HepG2 (cell line): Measurements from ENCODE around the gene PRR12. TPM values are rescaled to one million over a fixed set of nuclear protein-coding genes. Genes with fewer than 3 reads are reported as not detected.

Source experiments
- ATAC-seq: fragments of 200-7000 bp; cut with Tn5 transposase; 3 replicates; pipeline ENCODE4 v1.9.1; 2020; ENCODE audit warnings: mild to moderate bottlenecking, moderate library complexity
- BruUV-seq: library from RNA; stranded (reverse); fragments of 400-500 nt; replicated peaks from 2 replicates; lab custom pipeline; 2021; lab: Mats Ljungman, UMichigan
- CTCF ChIA-PET: fragments of 300-600 bp; formaldehyde crosslinking; extraction: SDS; loops from one replicate; lab custom pipeline; 2021; ENCODE audit warnings: low total read pairs, inconsistent platforms, low intra/inter-chr PET ratio; lab: Yijun Ruan, JAX
- POLR2A ChIA-PET: fragments of 350-600 bp; sonication (Branson Sonifier 250); formaldehyde crosslinking; loops from one replicate; lab custom pipeline; 2020; ENCODE audit warnings: antibody characterized with exemption, inconsistent platforms; lab: Yijun Ruan, JAX
- DNase-seq: peaks from one replicate; pipeline ENCODE4 v3.0.0-alpha.2; 2015; ENCODE audit warnings: low spot score
- FAIRE-seq: peaks from 3 replicates; lab custom pipeline; 2011; peaks lifted over from hg19 to GRCh38; lab: Jason Lieb, UNC
- H2AFZ ChIP-seq: one replicate; pipeline ENCODE4 v1.6.1; 2011; ENCODE audit warnings: low read length, inconsistent platforms
- H3K27ac ChIP-seq: fragments of 300-600 bp; 3 replicates; pipeline ENCODE4 v1.8.0; 2011; ENCODE audit warnings: mixed run types, mild to moderate bottlenecking, mixed read lengths, low read length, inconsistent platforms; ENCODE audit not compliant: insufficient read depth; ENCODE audit errors: extremely low read length
- H3K27me3 ChIP-seq, 2 experiments: fragments of 200-600 bp in 1 of 2; 2 replicates in 1 of 2; 3 replicates in 1 of 2; pipeline versions ENCODE4 v1.6.0 to v1.8.0; 2011; ENCODE audit warnings: low read length in 2 of 2, mild to moderate bottlenecking in 2 of 2, moderate library complexity in 2 of 2, inconsistent platforms in 1 of 2; ENCODE audit not compliant: insufficient read depth in 2 of 2, control insufficient read depth in 1 of 2
- H3K36me3 ChIP-seq, 2 experiments: fragments of 200-600 bp in 1 of 2; replicated peaks in 1 of 2; 2 replicates in 1 of 2; 3 replicates in 1 of 2; pipeline versions ENCODE4 v1.5.1 to v1.8.0; 2011; ENCODE audit warnings: low read length in 2 of 2, inconsistent platforms in 1 of 2; ENCODE audit not compliant: insufficient read depth in 2 of 2, control insufficient read depth in 1 of 2
- H3K4me1 ChIP-seq: 2 replicates; pipeline ENCODE4 v1.5.1; 2012; ENCODE audit warnings: low read length, inconsistent platforms; ENCODE audit not compliant: insufficient read depth
- H3K4me2 ChIP-seq: 2 replicates; pipeline ENCODE4 v1.6.0; 2011; ENCODE audit warnings: low read depth, low read length, inconsistent platforms
- H3K4me3 ChIP-seq, 3 experiments: fragments of 200-600 bp in 1 of 3; sonication (generic), shearing (Covaris generic) in 1 of 3; replicated peaks in 1 of 3; 2 replicates each; pipeline ENCODE4 v1.5.1; 2011 to 2016; ENCODE audit warnings: low read length in 3 of 3, inconsistent platforms in 2 of 3, low read depth in 2 of 3, mild to moderate bottlenecking in 2 of 3, control low read depth in 1 of 3, mixed read lengths in 1 of 3; ENCODE audit not compliant: insufficient read depth in 1 of 3
- H3K79me2 ChIP-seq: one replicate; pipeline ENCODE4 v1.6.1; 2011; ENCODE audit warnings: low read length, inconsistent platforms; ENCODE audit not compliant: insufficient read depth
- H3K9ac ChIP-seq: 2 replicates; pipeline ENCODE4 v1.6.0; 2011; ENCODE audit warnings: mild to moderate bottlenecking, low read depth, low read length, inconsistent platforms; ENCODE audit not compliant: insufficient read depth
- H3K9me3 ChIP-seq: 2 replicates; pipeline ENCODE4 v1.5.1; 2012; ENCODE audit warnings: mild to moderate bottlenecking, low read length
- H4K20me1 ChIP-seq: 2 replicates; pipeline ENCODE4 v1.6.0; 2011; ENCODE audit warnings: inconsistent platforms, mild to moderate bottlenecking, low read length, moderate library complexity; ENCODE audit not compliant: insufficient read depth
- MXD4 ChIP-seq: IDR thresholded peaks from 2 replicates; pipeline ENCODE4 v1.6.1; 2016; ENCODE audit warnings: mild to moderate bottlenecking, missing biosample characterization, missing genetic modification reagents
- PAXIP1 ChIP-seq: sonication (generic); formaldehyde crosslinking; conservative IDR thresholded peaks from 2 replicates; pipeline ENCODE4 v1.4.0; 2020; ENCODE audit warnings: mild to moderate bottlenecking, missing genetic modification reagents, moderate library complexity
- RERE ChIP-seq: IDR thresholded peaks from 2 replicates; pipeline ENCODE4 v1.6.1; 2016; ENCODE audit warnings: low read depth, missing genetic modification reagents, missing compliant biosample characterization
- ZEB1 ChIP-seq: IDR thresholded peaks from 2 replicates; pipeline ENCODE4 v1.6.1; 2012; ENCODE audit warnings: mild to moderate bottlenecking, low read depth, inconsistent platforms; ENCODE audit not compliant: insufficient replicate concordance
- WGBS: methylation state at CpG from one replicate; pipeline ENCODE4 v1.1.6; 2017; ENCODE audit warnings: low lambda C conversion rate; 5-methylcytosine and 5-hydroxymethylcytosine counted together
- in situ Hi-C: cut with HindIII; loops from 2 replicates; pipeline ENCODE4 v1.10.0; 2017; ENCODE audit warnings: low pct_unique_long_range_greater_than_20kb; ENCODE audit not compliant: extremely low pct_ligation_motif_present
- intact Hi-C: fragments of 100-400 bp; cut with micrococcal nuclease; formaldehyde crosslinking; loops from one replicate; pipeline ENCODE4 v1.10.0; 2022; ENCODE audit not compliant: unreplicated experiment
- polyA plus RNA-seq, 8 experiments: library from polyadenylated mRNA; depleted of rRNA in 3 of 8; stranded (reverse) in 7 of 8; unstranded in 1 of 8; fragments of >200 nt; fragmentation: Illumina TruSeq in 4 of 8; extraction: Trizol in 4 of 8; gene quantifications; 2 replicates each; pipeline versions ENCODE4 v1.2.1 to v1.2.3, GENCODE V29; 2011 to 2016; ENCODE audit warnings: low read depth in 4 of 8, missing spikeins in 1 of 8, mixed read lengths in 1 of 8; ENCODE audit not compliant: insufficient read depth in 1 of 8
- total RNA-seq, 5 experiments: library from RNA; depleted of rRNA; stranded (reverse); fragments of >200 nt; fragmentation: Illumina TruSeq; extraction: Trizol; gene quantifications; 2 replicates each; pipeline ENCODE4 v1.2.3, GENCODE V29; 2016; ENCODE audit warnings: low read depth in 1 of 5
- TF ChIP-seq, protein P1 (sequence below): sonication (generic); formaldehyde crosslinking; IDR thresholded peaks from 2 replicates; pipeline ENCODE4 v1.5.1; 2020; ENCODE audit warnings: missing genetic modification reagents, mild to moderate bottlenecking, borderline replicate concordance
- TF ChIP-seq, protein P2 (sequence below): IDR thresholded peaks from 2 replicates; pipeline ENCODE4 v1.6.1; 2018; ENCODE audit warnings: missing genetic modification reagents, mild to moderate bottlenecking, missing compliant biosample characterization
- TF ChIP-seq, protein P3 (sequence below): sonication (generic); formaldehyde crosslinking; IDR thresholded peaks from 2 replicates; pipeline ENCODE4 v1.4.0; 2020; ENCODE audit warnings: missing genetic modification reagents

Gene PRR12
- total and polyA plus RNA-seq, 2 of the 13 experiments (the other 11 are each of a cell fraction or from before 2014, with no cell fraction given) = 0.62 to 1.5 TPM

DNA sequence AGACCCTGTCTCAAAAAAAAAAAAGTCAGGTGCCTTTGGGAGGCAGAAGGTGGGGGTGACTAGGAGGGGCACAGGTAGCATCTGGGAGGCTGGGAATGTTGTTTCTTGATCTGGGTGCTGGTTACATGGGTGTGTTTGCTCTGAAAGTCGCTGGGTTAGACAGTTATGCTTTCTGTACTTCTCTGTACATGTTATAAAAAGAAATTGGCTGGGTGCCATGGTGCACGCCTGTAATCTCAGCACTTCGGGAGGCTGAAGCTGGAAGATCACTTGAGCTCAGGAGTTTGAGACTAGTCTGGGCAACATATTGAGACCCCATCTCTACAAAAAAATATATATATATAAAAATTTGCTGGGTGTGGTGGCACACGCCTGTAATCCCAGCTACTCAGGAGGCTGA, 25.7 kb upstream of the PRR12 start (continued):
- no peak for TF ChIP-seq ZEB1
- TF ChIP-seq, protein P1, sequence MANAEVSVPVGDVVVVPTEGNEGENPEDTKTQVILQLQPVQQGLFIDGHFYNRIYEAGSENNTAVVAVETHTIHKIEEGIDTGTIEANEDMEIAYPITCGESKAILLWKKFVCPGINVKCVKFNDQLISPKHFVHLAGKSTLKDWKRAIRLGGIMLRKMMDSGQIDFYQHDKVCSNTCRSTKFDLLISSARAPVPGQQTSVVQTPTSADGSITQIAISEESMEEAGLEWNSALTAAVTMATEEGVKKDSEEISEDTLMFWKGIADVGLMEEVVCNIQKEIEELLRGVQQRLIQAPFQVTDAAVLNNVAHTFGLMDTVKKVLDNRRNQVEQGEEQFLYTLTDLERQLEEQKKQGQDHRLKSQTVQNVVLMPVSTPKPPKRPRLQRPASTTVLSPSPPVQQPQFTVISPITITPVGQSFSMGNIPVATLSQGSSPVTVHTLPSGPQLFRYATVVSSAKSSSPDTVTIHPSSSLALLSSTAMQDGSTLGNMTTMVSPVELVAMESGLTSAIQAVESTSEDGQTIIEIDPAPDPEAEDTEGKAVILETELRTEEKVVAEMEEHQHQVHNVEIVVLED (CRISPR knock-in tag) = no peak
- TF ChIP-seq, protein P2, sequence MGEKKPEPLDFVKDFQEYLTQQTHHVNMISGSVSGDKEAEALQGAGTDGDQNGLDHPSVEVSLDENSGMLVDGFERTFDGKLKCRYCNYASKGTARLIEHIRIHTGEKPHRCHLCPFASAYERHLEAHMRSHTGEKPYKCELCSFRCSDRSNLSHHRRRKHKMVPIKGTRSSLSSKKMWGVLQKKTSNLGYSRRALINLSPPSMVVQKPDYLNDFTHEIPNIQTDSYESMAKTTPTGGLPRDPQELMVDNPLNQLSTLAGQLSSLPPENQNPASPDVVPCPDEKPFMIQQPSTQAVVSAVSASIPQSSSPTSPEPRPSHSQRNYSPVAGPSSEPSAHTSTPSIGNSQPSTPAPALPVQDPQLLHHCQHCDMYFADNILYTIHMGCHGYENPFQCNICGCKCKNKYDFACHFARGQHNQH (CRISPR knock-in tag) = no peak
- TF ChIP-seq MXD4 (CRISPR knock-in tag) = no peak

DNA sequence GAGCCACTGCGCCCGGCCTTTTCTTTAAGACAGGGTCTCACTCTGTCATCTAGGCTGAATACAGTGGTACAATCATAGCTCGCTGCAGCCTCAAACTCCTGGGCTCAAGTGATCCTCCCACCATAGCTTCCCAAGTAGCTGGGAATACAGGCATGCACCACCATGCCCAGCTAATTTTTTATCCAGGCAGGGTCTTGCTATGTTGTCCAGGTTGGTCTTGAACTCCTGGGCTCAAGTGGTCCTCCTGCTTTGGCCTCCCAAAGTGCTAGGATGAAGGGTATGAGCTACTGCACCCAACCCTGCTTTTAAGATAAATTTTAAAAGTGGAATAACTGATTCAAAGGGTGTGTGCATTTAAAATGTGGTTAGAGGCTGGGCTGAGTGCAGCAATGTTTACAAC, 24.7 kb upstream of the PRR12 start:
- no TSS peak for BruUV-seq
- H3K36me3 ChIP-seq = no peaks in the 10 kb centered on the region; a peak in 1 of 5 replicates
- WGBS = 91% methylated on average over 3 of the region's 3 CpGs
- in situ Hi-C loops (no loop called here), intact Hi-C loops (no loop called here)
- no peak overlapping the region for H3K4me3 ChIP-seq
- ChIA-PET POLR2A (no interaction called here), CTCF (no interaction called here)
- H3K4me1 ChIP-seq = peaks cover 30% of the 10 kb centered on the region
- H4K20me1 ChIP-seq = 0 out of 2 replicates have a peak, but pooled peaks cover 4% of the 10 kb centered on the region
- H2AFZ ChIP-seq = no peak overlapping the region
- no peak for ATAC-seq
- no peak overlapping the region for H3K9ac ChIP-seq
- FAIRE-seq = no peak
- no peak overlapping the region for H3K27ac ChIP-seq
- DNase-seq = no peak
- H3K4me2 ChIP-seq = no peak overlapping the region
- peaks cover 19% of the 10 kb centered on the region for H3K79me2 ChIP-seq
- no peaks in the 10 kb centered on the region for H3K27me3 ChIP-seq
- H3K9me3 ChIP-seq = no peaks in the 10 kb centered on the region
- TF ChIP-seq RERE (no peak), PAXIP1 (CRISPR knock-in tag) (no peak)
- TF ChIP-seq, protein P3, sequence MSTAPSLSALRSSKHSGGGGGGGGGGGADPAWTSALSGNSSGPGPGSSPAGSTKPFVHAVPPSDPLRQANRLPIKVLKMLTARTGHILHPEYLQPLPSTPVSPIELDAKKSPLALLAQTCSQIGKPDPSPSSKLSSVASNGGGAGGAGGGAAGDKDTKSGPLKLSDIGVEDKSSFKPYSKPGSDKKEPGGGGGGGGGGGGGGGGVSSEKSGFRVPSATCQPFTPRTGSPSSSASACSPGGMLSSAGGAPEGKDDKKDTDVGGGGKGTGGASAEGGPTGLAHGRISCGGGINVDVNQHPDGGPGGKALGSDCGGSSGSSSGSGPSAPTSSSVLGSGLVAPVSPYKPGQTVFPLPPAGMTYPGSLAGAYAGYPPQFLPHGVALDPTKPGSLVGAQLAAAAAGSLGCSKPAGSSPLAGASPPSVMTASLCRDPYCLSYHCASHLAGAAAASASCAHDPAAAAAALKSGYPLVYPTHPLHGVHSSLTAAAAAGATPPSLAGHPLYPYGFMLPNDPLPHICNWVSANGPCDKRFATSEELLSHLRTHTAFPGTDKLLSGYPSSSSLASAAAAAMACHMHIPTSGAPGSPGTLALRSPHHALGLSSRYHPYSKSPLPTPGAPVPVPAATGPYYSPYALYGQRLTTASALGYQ = no peak
